ENCODE measurements around the gene LRMDA. TPM values are rescaled to one million over a fixed set of nuclear protein-coding genes. Genes with fewer than 3 reads are reported as not detected.
A peak's percentile ranks its signal among the peaks of the same experiment; 100 is the strongest.

Gene LRMDA
- 0.96 TPM for total RNA-seq

DNA sequence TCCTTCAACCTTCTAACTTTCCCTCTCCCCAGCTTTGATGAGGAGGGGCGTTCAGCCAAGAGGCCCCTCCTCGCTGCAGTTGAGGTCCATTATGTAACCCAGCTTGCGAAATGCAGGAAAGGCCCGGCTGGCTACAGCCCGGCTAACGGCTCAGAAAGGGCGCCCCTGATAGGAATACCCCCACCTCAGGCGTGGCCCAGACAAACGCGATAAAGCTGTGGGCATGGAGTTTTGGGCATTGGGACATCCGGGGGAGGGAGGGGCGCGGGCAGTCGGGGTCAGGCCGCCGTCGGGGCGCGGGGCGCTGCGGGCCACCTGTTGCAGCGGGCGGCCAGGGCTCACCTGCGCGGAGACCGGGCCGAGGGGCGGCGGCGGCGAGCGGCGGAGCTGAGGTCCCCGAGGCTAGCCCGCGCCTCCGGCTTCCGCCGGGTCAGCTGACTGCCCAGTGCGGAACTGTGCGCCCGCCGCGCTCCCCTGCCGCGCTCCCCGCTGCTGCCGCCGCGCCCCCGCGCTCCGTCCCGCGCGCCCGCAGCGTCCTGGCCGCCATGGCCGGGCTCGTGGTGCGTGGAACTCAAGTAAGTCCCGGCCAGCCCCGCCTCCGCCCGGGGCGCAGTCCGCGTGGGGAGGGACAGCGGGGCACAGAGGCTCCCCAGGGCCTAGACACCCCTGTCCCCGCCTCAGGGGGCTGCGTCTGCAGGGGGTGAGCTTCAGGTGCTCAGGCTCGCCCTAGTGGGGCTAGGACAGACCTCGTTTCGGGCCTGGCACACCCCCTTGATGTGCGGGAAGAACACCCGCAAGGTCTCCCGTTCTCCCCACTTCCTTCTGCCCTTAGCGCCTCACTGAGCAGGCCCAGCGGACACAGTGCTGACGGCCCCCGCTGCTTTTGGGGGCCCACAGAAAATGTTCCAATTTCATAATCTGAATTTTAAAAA, at the start of gene LRMDA:
Gene LRMDA, plus strand, starts transcription at position 445 of the 932 bp plus-strand sequence.
- Histone ChIP-seq H3K27me3 (no peaks in the 10 kb centered on the region), H3K9me3 (no peaks in the 10 kb centered on the region), H3K4me3 (peak within 1 kb of the TSS; percentile 78 to 85), H3K4me1 (peaks cover 0 to 12% of the 10 kb centered on the region in 2 donors), H3K36me3 (no peaks in the 10 kb centered on the region), H3K27ac (peak within 1 kb of the TSS; percentile 39 to 42)
- intact Hi-C loops (cut with DNase I): loop anchor here (1.0 to 5.0 kb wide), 2 partner anchors 22 to 191 kb away; no protein-coding TSS in a partner anchor
- peak in 1 of 2 donors; percentile 71 for DNase-seq (ENCODE audit: low spot score in 2 of 2)
- TF ChIP-seq, protein P1, sequence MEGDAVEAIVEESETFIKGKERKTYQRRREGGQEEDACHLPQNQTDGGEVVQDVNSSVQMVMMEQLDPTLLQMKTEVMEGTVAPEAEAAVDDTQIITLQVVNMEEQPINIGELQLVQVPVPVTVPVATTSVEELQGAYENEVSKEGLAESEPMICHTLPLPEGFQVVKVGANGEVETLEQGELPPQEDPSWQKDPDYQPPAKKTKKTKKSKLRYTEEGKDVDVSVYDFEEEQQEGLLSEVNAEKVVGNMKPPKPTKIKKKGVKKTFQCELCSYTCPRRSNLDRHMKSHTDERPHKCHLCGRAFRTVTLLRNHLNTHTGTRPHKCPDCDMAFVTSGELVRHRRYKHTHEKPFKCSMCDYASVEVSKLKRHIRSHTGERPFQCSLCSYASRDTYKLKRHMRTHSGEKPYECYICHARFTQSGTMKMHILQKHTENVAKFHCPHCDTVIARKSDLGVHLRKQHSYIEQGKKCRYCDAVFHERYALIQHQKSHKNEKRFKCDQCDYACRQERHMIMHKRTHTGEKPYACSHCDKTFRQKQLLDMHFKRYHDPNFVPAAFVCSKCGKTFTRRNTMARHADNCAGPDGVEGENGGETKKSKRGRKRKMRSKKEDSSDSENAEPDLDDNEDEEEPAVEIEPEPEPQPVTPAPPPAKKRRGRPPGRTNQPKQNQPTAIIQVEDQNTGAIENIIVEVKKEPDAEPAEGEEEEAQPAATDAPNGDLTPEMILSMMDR (IDR thresholded peaks at IDR 0.05): no peak

DNA sequence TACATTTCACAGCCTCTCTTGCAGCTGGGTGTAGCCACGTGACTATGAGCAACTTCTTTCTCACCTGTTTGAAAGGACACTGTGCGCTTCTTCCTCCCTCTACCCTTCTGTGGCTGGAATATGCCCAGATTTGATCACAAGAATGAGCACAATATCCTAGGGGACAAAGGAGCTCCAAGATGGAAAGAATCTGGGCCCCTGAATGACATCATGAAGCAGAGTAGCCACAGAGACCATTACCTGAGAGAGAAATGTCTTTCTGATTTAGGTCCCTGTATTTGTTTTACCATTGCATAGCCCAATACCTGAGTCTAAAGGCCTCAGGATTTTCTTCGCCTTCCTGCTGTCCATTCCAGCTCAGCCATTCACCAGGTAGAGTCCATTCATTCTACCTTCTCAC, 45.3 kb upstream of the LRMDA start:
- no peak overlapping the region for H3K27ac ChIP-seq
- H3K9me3 ChIP-seq: peaks cover 0 to 15% of the 10 kb centered on the region in 2 donors
- H3K27me3 ChIP-seq: no peaks in the 10 kb centered on the region
- TF ChIP-seq, protein P1 (IDR thresholded peaks at IDR 0.05): no peak
- no peak overlapping the region for H3K4me3 ChIP-seq
- intact Hi-C loops (cut with DNase I): no loop called here
- H3K4me1 ChIP-seq: no peaks in the 10 kb centered on the region
- H3K36me3 ChIP-seq: no peaks in the 10 kb centered on the region
- DNase-seq (ENCODE audit: low spot score in 2 of 2): no peak

DNA sequence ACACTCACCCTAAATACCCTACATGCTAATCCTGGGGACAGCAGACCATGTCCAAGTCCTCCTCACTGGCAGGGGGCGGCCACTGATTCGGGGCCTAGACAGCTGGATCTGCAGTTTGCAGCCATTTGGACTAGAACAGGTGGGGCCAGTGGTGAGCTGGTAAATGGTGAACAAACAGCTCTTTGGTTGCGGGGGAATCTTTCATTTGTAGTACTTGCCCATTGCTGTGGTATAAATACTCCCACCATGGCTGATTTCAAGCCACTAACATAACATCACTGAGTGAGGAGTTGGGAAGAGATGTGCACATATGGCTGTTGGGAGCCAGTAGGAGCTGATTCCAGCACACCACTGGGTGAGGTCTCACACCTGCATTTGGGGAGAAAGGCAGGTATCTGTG, 43.3 kb upstream of the LRMDA start:
- Histone ChIP-seq H3K9me3 (peaks cover 0 to 15% of the 10 kb centered on the region in 2 donors), H3K27ac (no peak overlapping the region), H3K27me3 (no peaks in the 10 kb centered on the region), H3K36me3 (no peaks in the 10 kb centered on the region), H3K4me3 (no peak overlapping the region), H3K4me1 (no peaks in the 10 kb centered on the region)
- intact Hi-C loops (cut with DNase I): no loop called here
- no peak for DNase-seq (ENCODE audit: low spot score in 2 of 2)
- TF ChIP-seq, protein P1 (IDR thresholded peaks at IDR 0.05): no peak

DNA sequence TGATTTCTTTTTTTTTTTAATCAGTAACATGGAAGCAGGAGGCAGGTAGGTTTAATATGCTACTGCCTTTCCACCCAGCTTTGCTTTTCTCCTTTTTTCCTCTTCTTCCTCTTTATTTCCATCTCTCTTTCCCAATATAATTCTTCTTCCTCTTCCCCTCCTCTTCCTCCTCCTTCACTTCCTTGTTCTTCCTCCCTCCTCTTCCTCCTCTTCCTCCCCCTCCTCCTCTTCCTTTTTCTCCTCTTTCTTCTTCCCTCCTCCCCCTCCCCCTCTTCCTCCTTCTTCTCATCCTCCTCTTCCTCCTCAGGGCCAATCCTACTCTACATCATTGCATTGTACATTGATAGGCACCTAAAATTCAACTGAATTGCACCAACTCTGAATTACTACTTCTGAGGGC, 41.2 kb upstream of the LRMDA start:
- H3K27me3 ChIP-seq: no peaks in the 10 kb centered on the region
- no peaks in the 10 kb centered on the region for H3K4me1 ChIP-seq
- no peak overlapping the region for H3K27ac ChIP-seq
- no peak overlapping the region for H3K4me3 ChIP-seq
- no peaks in the 10 kb centered on the region for H3K36me3 ChIP-seq
- intact Hi-C loops (cut with DNase I): no loop called here
- no peak for DNase-seq (ENCODE audit: low spot score in 2 of 2)
- H3K9me3 ChIP-seq: peaks cover 0 to 15% of the 10 kb centered on the region in 2 donors
- TF ChIP-seq, protein P1 (IDR thresholded peaks at IDR 0.05): no peak

DNA sequence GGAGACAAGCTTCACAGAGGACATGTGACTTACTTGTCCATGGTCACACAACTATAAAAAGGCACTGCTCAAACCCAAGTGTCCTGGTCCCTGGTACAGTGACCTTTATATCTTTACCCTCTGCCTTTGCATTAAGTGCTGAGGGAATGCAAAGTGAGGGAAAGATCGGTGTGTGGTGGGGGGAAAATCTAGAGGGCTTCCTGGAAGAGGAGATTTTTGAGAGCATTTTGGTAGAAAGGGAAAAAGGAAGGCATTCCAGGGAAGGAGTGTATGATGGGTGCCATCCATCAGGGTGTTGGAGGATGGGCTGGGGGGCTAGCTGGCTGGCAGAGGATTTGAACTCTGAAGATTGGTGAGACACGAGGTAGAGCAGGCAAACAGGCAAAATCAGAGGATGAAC, 39.2 kb upstream of the LRMDA start:
- no peak for DNase-seq (ENCODE audit: low spot score in 2 of 2)
- Histone ChIP-seq H3K27ac (no peak overlapping the region), H3K27me3 (no peaks in the 10 kb centered on the region), H3K4me3 (no peak overlapping the region), H3K36me3 (no peaks in the 10 kb centered on the region), H3K4me1 (peaks cover 0 to 10% of the 10 kb centered on the region in 2 donors), H3K9me3 (no peaks in the 10 kb centered on the region)
- TF ChIP-seq, protein P1 (IDR thresholded peaks at IDR 0.05): no peak
- intact Hi-C loops (cut with DNase I): no loop called here

Data from ascending aorta (tissue), 2 donors.